ENCODE results near the gene DMAC1.
A peak's percentile ranks its signal among the peaks of the same experiment; 100 is the strongest.

The DMAC1 gene

GRCh38 chr9:7799234-7799943 lies at the start of gene DMAC1:
Gene DMAC1, minus strand, starts transcription at chr9:7799778. Its CDS starts 44 bp downstream, at chr9:7799734.
- DNase-seq = peak; percentile 59 to 66

GRCh38 chr9:7849362-7849761 lies 49.8 kb upstream of the DMAC1 start:
- DNase-seq = no peak

GRCh38 chr9:7848498-7848897 lies 48.9 kb upstream of the DMAC1 start:
- no peak for DNase-seq

GRCh38 chr9:7844242-7844641 lies 44.7 kb upstream of the DMAC1 start:
- peak; percentile 37 to 59 for DNase-seq

- no peak for DNase-seq
Measured at GRCh38 chr9:7841831-7842230, 42.3 kb upstream of the DMAC1 start.

GRCh38 chr9:7834531-7834930 lies 35.0 kb upstream of the DMAC1 start:
- DNase-seq = no peak

GRCh38 chr9:7828334-7828733 lies 28.8 kb upstream of the DMAC1 start:
- peak; percentile 26 to 43 for DNase-seq

- no peak for DNase-seq
Measured at GRCh38 chr9:7827792-7828191, 28.2 kb upstream of the DMAC1 start.

- DNase-seq = no peak
Measured at GRCh38 chr9:7827056-7827455, 27.5 kb upstream of the DMAC1 start.

- DNase-seq = no peak
Measured at GRCh38 chr9:7823651-7824050, 24.1 kb upstream of the DMAC1 start.

- DNase-seq = no peak
Measured at GRCh38 chr9:7819984-7820383, 20.4 kb upstream of the DMAC1 start.

GRCh38 chr9:7816021-7816420 lies 16.4 kb upstream of the DMAC1 start:
- DNase-seq = no peak

GRCh38 chr9:7813030-7813429 lies 13.5 kb upstream of the DMAC1 start:
- no peak for DNase-seq

- DNase-seq = no peak
Measured at GRCh38 chr9:7811677-7812076, 12.1 kb upstream of the DMAC1 start.

- DNase-seq = no peak
Measured at GRCh38 chr9:7802666-7803065, 3.1 kb upstream of the DMAC1 start.

- peak; percentile 51 to 58 for DNase-seq
Measured at GRCh38 chr9:7799944-7800285, 337 bp upstream of the DMAC1 start.

- DNase-seq = no peak
Measured at GRCh38 chr9:7794196-7794595, 5.4 kb downstream of the DMAC1 start.

GRCh38 chr9:7791394-7791793 lies 8.2 kb downstream of the DMAC1 start:
- no peak for DNase-seq

GRCh38 chr9:7790819-7791182 lies 8.8 kb downstream of the DMAC1 start:
- no peak for DNase-seq

GRCh38 chr9:7790022-7790818 lies 9.4 kb downstream of the DMAC1 start:
- no peak for DNase-seq

GRCh38 chr9:7788772-7789171 lies 10.8 kb downstream of the DMAC1 start:
- no peak for DNase-seq

GRCh38 chr9:7785813-7786212 lies 13.8 kb downstream of the DMAC1 start:
- no peak for DNase-seq

GRCh38 chr9:7784472-7784871 lies 15.1 kb downstream of the DMAC1 start:
- DNase-seq = no peak

- no peak for DNase-seq
Measured at GRCh38 chr9:7783635-7784063, 15.9 kb downstream of the DMAC1 start.
